ENCODE results near the gene PPARA.

DNA sequence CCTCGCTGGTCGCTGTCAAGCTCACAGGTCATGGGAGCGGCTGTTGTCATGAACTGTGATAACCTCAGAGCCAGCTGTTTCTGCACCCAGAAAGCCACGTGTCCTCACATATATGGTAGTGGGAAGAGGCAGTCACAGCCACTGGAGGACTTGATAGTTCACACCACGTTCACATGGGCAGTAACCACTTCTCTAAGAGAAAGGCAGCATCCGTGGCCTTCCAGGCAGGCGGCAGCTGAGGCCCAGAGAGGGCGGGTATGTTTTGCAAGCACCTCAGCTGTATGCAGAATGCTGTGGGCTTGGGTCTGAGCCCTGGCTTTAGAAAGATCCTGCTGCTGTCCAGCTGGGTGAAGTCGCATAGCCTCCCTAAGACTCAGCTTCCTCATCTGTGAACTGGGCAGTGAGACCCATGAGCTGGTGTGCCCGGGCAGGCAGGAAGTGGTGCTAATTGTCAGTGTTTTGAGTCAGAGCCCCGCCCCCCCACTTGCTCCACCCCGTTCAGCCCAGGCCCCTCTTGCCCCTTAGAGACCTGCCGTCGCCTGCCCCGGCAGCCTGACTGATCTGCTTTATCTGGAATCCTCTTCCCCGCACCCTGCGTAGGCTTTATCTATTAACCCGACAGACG is 130.8 kb downstream of the PPARA start:
- TF ChIP-seq POLR2AphosphoS5 (IDR thresholded peaks at IDR 0.05; ENCODE audit: low read depth, low read length) (no peak), MXI1 (IDR thresholded peaks at IDR 0.05; ENCODE audit: low read depth, low read length) (no peak), CTCF (IDR thresholded peaks at IDR 0.05) (no peak)
